ENCODE data around the gene SRC. TPM values are rescaled to one million over a fixed set of nuclear protein-coding genes. Genes with fewer than 3 reads are reported as not detected.

Gene SRC
- total RNA-seq, 2 donors from 2014 or later: 102 to 123 TPM

- Histone ChIP-seq H3K4me3 (no peak overlapping the region), H3K27ac (no peak overlapping the region), H3K27me3 (no peaks in the 10 kb centered on the region), H3K4me1 (peaks cover 10% of the 10 kb centered on the region), H3K36me3 (no peaks in the 10 kb centered on the region), H3K9me3 (no peaks in the 10 kb centered on the region), H3K9ac (ENCODE audit: low read depth in 2 of 2, low read length in 2 of 2) (peak overlapping the region in 1 of 2 donors; percentile 72)
- intact Hi-C loops (cut with DNase I): no loop called here
- no peak for DNase-seq
- no peak for TF ChIP-seq CTCF (IDR thresholded peaks at IDR 0.05)
These were observed 9.6 kb downstream of the SRC start for GRCh38 chr20:37355252-37356180.

- no peak for DNase-seq
- peak overlapping the region; percentile 41 for H3K27ac ChIP-seq
- peaks cover 10% of the 10 kb centered on the region for H3K4me1 ChIP-seq
- no peak for TF ChIP-seq CTCF (IDR thresholded peaks at IDR 0.05)
- no peaks in the 10 kb centered on the region for H3K36me3 ChIP-seq
- H3K9me3 ChIP-seq: no peaks in the 10 kb centered on the region
- H3K9ac ChIP-seq (ENCODE audit: low read depth in 2 of 2, low read length in 2 of 2): no peak overlapping the region
- intact Hi-C loops (cut with DNase I): no loop called here
- H3K27me3 ChIP-seq: no peaks in the 10 kb centered on the region
- H3K4me3 ChIP-seq: no peak overlapping the region
These were observed 10.4 kb downstream of the SRC start for GRCh38 chr20:37356387-37356786.

DNA sequence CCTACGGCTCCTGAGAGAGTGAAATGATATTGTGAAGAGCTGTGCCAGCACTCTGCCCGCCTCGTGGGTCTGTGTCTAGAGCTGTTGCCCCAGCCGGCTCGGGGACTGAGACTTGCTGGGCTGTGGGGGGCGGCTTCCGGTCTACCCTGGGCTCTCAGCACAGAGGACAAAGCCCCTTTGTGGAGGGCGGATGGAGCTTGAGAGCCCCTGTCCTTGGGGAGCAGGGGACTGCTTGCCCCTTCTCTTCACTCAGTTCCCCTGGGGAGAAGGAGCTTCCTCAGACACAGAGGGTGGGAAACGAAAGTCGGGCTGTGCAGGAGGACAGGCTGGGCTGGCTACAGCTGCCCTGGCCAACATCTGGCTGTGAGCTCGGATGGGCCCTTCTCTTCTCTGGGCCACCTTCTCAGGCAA lies 11.0 kb downstream of the SRC start:
- peaks cover 10% of the 10 kb centered on the region for H3K4me1 ChIP-seq
- TF ChIP-seq CTCF (IDR thresholded peaks at IDR 0.05): no peak
- no peaks in the 10 kb centered on the region for H3K27me3 ChIP-seq
- peak overlapping the region; percentile 41 for H3K27ac ChIP-seq
- no peak overlapping the region for H3K4me3 ChIP-seq
- H3K9me3 ChIP-seq: no peaks in the 10 kb centered on the region
- H3K36me3 ChIP-seq: no peaks in the 10 kb centered on the region
- H3K9ac ChIP-seq (ENCODE audit: low read depth in 2 of 2, low read length in 2 of 2): peak overlapping the region; percentile 24 to 32
- DNase-seq: no peak
- intact Hi-C loops (cut with DNase I): no loop called here

- H3K27ac ChIP-seq: peak overlapping the region; percentile 41
- H3K9me3 ChIP-seq: no peaks in the 10 kb centered on the region
- DNase-seq: no peak
- intact Hi-C loops (cut with DNase I): no loop called here
- no peak for TF ChIP-seq CTCF (IDR thresholded peaks at IDR 0.05)
- no peaks in the 10 kb centered on the region for H3K27me3 ChIP-seq
- H3K36me3 ChIP-seq: no peaks in the 10 kb centered on the region
- H3K4me3 ChIP-seq: no peak overlapping the region
- peaks cover 10% of the 10 kb centered on the region for H3K4me1 ChIP-seq
- peak overlapping the region; percentile 24 to 32 for H3K9ac ChIP-seq (ENCODE audit: low read depth in 2 of 2, low read length in 2 of 2)
These were observed 11.8 kb downstream of the SRC start for GRCh38 chr20:37357481-37358365.

DNA sequence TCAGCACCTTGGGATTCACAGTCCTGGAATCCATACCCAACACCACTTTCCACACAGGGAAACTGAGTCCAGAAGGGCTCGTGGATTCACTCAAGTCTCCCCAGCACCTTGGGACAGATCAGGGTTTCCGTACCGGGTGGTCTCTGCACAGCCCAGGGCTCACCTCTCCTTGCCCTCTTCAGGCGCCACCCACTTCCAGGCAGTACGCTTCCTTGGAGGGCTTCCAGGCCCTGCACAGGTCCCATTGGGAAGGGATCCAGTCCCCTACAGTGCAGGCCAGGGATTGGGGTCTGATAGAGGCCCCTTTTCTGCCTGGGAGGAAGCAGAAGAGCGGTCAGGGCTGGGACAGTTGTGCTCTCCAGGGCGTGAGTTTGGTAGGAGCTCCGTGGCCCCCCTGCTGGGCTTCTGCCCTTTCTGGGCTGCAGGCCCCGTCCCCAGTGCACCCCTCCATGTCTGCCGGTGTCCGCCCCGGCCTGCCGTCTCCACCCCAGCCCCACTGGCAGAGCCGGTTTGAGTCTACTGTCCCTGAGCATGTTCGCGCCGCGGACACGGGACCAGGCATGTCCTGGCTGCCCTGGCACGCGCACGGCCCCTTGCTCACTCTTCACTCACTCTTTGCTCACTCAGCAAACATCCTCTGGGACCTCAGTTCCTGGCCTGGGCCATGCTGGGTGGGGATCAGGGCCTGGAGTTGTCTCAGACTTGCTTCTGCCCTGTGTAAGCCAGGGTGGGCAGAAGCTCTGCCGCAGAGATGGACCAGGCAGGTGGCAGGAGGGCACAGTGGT lies 12.6 kb downstream of the SRC start:
- H3K36me3 ChIP-seq: no peaks in the 10 kb centered on the region
- intact Hi-C loops (cut with DNase I): no loop called here
- no peaks in the 10 kb centered on the region for H3K27me3 ChIP-seq
- TF ChIP-seq CTCF (IDR thresholded peaks at IDR 0.05): no peak
- H3K4me3 ChIP-seq: no peak overlapping the region
- H3K27ac ChIP-seq: no peak overlapping the region
- DNase-seq: no peak
- peaks cover 10% of the 10 kb centered on the region for H3K4me1 ChIP-seq
- H3K9me3 ChIP-seq: no peaks in the 10 kb centered on the region
- peak overlapping the region in 1 of 2 donors; percentile 24 for H3K9ac ChIP-seq (ENCODE audit: low read depth in 2 of 2, low read length in 2 of 2)

Measured in colonic mucosa (tissue), 4 donors.